SK-N-MC (cell line): Measurements from ENCODE around the gene KLF13.

Experiments
- EZH2 ChIP-seq: fragments of 200-600 bp; sonication (generic); IDR thresholded peaks from one replicate; pipeline ENCODE4 v1.6.1; 2017; ENCODE audit warnings: antibody characterized with exemption
- POLR2AphosphoS5 ChIP-seq: IDR thresholded peaks from 2 replicates; pipeline ENCODE4 v1.6.1; 2012; ENCODE audit warnings: mild to moderate bottlenecking, low read depth, low read length, borderline replicate concordance

- TF ChIP-seq EZH2 (no peak), POLR2AphosphoS5 (no peak)
These were observed 50.4 kb downstream of the KLF13 start for GRCh38 chr15:31377030-31377429.
